ENCODE data around the gene TPRA1.

- no peak for TF ChIP-seq CTCF (IDR thresholded peaks at IDR 0.05)
- TF ChIP-seq POLR2A (IDR thresholded peaks at IDR 0.05): no peak
These were observed 22.4 kb upstream of the TPRA1 start for GRCh38 chr3:127612966-127613365.

Measured in testis (tissue), 2 donors.